ENCODE results near the gene BMP6.

DNA sequence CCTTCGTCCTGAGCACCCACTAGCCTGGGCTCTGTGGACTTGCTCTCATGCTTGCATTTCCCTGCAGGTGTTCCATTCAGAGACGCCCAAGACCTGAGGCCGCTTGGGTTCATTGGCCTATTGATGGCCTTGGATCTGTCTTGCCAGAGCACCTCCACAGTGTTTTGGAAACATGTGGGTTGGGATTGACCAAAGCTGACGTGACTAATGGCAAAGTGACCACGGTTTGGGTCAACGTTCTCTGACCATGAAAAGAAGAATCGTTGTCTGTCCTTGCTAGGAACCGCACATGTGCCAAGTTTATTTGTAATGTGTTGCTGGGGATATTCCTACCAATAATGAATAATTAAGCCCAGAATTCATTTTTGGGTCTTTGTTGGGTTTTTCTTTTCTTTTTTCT, 29.8 kb upstream of the BMP6 start:
- TF ChIP-seq, protein P1, sequence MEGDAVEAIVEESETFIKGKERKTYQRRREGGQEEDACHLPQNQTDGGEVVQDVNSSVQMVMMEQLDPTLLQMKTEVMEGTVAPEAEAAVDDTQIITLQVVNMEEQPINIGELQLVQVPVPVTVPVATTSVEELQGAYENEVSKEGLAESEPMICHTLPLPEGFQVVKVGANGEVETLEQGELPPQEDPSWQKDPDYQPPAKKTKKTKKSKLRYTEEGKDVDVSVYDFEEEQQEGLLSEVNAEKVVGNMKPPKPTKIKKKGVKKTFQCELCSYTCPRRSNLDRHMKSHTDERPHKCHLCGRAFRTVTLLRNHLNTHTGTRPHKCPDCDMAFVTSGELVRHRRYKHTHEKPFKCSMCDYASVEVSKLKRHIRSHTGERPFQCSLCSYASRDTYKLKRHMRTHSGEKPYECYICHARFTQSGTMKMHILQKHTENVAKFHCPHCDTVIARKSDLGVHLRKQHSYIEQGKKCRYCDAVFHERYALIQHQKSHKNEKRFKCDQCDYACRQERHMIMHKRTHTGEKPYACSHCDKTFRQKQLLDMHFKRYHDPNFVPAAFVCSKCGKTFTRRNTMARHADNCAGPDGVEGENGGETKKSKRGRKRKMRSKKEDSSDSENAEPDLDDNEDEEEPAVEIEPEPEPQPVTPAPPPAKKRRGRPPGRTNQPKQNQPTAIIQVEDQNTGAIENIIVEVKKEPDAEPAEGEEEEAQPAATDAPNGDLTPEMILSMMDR (IDR thresholded peaks at IDR 0.05; ENCODE audit: extremely low read depth in 1 of 2, insufficient read depth in 1 of 2, low read depth in 1 of 2, low read length in 2 of 2), result no peak
- TF ChIP-seq POLR2A (IDR thresholded peaks at IDR 0.05; ENCODE audit: low read depth, low read length), result no peak

Measured in endothelial cell of umbilical vein (primary cell).